MM.1S (cell line): Measurements from ENCODE around the gene UBAC2.

Experiments used
- CTCF ChIP-seq: fragments of 300-600 bp; sonication (generic); IDR thresholded peaks from 2 replicates; pipeline ENCODE4 v1.5.1; 2016; ENCODE audit warnings: antibody characterized with exemption, low read length, mixed read lengths
- EZH2 ChIP-seq: fragments of 300-600 bp; sonication (generic); optimal IDR thresholded peaks from 2 replicates; pipeline ENCODE3; 2017; ENCODE audit warnings: low read depth, mild to moderate bottlenecking, antibody characterized with exemption, low read length, mixed read lengths
- EZH2phosphoT487 ChIP-seq: fragments of 300-600 bp; sonication (generic); IDR thresholded peaks from 2 replicates; pipeline ENCODE4 v1.6.1; 2018; ENCODE audit warnings: antibody characterized with exemption, low read length

GRCh38 chr13:99414048-99414995 lies 213.7 kb downstream of the UBAC2 start:
- TF ChIP-seq EZH2phosphoT487, result no peak
- TF ChIP-seq CTCF, result no peak
- TF ChIP-seq EZH2, result no peak
